HEK293 (cell line): Measurements from ENCODE around the gene ZBED1.

Experiments used
- CTCF ChIP-seq: fragments of 450-650 bp; formaldehyde crosslinking; IDR thresholded peaks from 2 replicates; pipeline ENCODE4 v1.5.1; 2016; ENCODE audit warnings: missing biosample characterization, missing genetic modification characterization
- ZSCAN5A ChIP-seq: fragments of 450-650 bp; formaldehyde crosslinking; IDR thresholded peaks from 2 replicates; pipeline ENCODE4 v1.5.1; 2016; ENCODE audit warnings: missing biosample characterization, missing genetic modification characterization

DNA sequence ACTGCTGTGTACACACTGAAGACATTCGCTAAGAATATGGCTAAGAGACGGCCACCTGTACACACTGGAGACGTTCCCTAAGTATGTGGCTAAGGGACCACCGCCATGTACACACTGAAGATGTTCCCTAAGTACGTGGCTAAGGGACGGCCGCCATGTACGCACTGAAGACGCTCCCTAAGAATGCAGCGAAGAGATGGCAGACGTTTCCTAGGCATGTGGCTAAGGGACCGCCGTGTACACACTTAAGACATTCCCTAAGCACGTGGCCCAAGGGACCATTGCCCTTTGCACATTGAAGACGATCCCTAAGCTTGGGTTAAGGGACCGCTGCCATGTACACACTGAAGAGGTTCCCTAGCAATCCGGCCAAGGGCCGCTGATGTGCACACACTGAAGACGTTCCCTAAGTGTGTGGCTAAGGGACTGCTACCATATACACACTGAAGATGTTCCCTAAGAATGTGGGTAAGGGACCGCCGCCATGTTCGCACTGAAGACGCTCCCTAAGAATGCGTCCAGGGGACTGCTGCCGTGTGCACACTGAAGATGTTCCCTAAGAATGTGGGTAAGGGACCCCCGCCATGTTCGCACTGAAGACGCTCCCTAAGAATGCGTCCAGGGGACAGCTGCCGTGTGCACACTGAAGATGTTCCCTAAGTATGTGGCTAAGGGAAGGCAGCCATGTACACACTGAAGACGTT, 36.7 kb downstream of the ZBED1 start:
- no peak for TF ChIP-seq ZSCAN5A
- no peak for TF ChIP-seq CTCF (tag by site-specific recombination)
